NCI-H2196 (cell line): Measurements from ENCODE around the gene DNASE1.
A peak's percentile ranks its signal among the peaks of the same experiment; 100 is the strongest.

Source experiments
- DNase-seq: peaks from one replicate; lab custom pipeline; 2025; ENCODE audit not compliant: unreplicated experiment; lab: John Stamatoyannopoulos, UW

The DNASE1 gene

DNA sequence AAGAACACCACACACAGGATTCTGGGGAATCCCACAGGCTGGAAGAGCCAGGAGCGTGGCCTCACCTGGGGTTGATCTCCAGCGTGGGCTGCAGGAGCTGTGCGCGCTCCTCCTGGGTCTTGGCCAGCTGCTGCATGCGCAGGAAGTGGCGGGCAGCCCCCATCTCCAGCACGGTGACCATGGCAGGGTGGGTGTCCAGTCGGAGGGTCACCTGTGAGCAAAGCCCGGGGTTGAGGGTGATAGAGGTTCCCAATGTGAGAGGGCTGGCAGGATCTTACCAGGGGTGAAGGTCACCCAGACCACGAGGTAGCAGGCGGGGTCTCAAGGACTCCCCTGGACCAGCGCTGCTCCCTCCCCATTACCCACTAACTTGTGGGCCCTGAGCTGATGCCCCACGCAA, 7.4 kb downstream of the DNASE1 start:
- no peak for DNase-seq

DNA sequence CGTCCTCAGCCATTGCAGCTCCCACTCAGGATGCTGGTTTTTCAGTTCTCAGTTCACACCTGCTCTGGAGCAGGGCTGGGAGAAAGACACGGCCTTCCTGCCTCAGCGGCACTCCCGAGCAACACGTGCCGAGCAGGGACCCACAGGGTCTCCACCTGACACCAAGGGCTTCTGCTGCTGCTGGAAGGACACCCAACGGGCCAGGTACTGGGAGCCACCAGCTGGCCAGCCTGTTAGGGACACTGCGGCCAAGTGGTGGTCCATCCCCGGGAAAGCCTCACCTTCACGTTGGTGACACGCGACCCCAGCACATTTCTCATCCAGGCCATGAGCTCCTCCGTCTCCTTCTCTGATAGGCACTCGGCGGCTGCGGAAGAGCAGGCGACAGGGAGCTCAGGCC, 8.1 kb downstream of the DNASE1 start:
- DNase-seq: no peak

DNA sequence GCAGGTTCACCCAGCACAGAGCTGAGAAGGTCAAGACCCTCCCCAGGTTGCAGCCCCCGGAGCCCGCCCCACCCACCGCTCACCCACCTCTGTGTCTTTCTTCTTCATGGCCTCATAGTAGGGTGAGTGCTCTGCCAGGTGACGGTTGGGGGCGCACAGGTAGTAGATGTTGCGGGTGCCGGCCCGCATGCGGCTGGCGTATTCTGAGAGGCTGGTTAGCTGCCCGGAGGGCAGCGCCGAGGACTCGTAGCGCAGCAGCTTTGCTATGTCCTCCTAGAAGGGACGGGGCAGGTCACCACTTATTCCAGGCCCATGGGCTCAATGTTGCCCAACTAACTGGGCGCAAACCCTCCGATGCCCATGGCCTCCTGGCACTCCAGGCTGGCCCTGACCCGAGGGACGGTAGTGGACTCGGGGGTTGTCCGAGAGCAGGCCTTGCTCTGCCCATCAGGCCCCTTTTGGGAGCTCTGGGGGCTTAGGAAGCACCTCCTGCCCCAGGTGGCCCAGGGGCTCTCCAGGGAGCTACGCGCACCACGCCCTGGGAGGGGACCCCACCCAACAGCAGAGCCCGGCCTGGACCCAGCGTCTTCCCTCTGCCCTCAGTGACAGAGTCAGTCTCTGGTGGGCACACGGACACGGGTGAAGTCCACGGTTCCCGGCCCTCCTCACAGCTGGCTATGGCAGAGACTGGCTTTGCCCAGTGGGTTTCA, 9.9 kb downstream of the DNASE1 start:
- no peak for DNase-seq

DNA sequence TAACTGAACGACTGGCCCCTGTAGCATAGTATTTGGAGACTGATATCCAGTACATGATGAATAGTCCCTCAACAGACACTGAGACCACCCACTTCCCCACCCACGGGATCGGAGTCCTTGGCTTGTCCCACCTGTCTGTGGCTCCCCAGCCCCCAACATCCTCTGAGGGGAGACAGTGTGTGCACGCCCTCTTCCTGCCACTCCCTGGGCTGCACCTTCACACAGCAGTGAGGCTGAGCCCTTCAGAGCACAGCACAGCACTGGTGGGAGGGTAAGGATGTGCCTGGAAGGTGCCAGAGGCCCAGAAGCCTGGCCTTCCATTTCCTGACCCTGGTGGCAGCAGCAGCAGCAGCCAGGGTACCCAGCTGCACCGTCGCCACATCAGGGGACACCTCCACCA, 11.0 kb downstream of the DNASE1 start:
- no peak for DNase-seq

DNA sequence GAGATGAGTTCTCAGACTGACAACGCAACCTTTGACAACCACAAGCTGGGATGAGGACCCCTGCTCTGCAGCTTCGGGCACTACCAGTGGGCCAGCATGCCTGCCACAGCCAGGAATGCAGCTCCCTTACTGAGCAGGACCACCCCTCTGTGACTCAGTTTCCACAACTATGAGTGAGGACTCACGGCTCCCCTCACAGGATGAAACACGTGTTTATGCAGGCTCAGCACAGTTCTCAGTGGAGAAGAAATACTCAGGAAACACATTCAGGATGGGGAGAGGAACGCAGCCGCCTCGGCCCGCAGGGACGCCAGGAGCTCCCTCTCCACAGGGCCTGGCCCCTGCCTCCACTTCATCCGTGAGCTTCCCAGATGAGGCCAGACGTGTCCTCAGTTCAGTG, 14.1 kb downstream of the DNASE1 start:
- DNase-seq: no peak

DNA sequence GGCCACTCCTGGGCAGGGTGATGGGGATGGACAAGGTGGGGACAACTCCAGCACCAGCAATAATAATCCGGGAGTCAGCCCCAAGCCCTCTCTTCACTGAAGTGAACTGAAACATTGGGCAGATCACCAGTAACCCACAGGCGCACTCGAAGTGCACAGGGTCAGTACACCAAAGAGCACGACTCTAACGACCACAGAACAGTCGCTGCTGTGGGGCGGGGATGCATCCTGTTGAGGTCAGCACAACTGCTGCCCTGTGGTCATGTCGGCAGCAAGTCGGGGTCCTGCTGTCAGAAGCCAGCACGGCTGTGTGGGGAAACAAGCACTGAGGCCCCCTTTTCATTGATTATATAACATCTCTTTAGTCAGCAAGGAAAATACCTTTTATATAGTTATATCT, 14.6 kb downstream of the DNASE1 start:
- no peak for DNase-seq

DNA sequence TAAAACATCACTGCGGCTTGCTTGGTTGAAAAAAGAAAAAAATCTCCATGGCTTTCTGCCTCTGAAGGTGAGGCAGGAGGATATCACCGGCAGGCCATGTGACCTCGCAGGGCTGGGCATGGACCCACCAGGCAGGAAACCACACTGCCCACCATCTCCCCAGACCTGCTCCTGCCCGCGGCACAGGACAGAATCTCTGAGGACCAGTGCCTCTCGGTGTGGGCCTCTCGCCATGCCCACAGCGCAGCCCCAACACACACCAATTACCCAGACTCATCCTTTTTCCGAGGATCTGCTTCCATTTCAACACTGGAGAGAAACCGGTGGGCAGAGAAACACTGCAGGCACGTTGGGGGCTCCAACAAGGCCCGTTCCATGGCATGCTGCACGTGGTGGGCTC, 16.2 kb downstream of the DNASE1 start:
- no peak for DNase-seq

DNA sequence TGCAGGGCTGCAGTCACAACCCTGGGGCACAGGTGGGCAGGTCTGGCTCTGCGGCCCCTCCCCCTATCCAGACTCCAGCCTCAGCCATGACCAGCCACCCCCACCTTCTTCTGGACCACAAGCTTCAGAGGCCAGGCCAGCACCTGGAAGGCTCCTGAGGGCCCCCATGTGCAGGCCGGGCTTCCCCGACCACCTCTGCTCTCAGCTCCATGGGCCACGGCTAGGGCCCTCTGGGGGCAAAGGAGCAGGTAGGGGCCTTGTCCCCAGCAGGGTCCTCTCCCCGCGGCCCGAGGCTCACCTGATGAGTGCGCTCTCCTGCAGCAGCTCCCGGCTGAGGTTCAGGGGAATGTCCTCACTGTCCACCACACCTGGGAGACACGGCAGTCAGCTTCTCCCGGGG, 16.9 kb downstream of the DNASE1 start:
- no peak for DNase-seq

DNA sequence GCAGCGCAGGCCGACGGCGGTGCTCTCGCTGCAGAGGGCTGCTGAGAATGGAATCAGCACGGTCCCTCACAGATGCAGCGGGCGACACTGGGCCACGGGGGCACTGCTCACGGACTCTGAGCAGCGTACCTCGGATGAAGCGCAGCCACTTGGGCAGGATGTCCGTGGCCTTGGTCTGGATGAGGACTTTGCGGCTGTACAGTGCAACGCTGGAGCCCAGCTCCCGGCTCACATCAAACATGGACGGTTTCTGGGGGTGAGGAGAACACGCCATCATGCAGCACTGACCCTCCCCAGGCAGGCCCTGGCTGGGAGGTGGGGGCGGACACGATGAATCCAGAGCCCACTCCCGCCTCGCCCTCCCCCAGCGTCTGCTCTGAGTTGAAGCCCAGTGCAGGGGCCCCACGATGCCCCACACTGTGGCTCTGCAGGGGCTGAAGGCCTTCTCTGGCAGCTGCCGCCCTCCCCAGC, 18.1 kb downstream of the DNASE1 start:
- no peak for DNase-seq

DNA sequence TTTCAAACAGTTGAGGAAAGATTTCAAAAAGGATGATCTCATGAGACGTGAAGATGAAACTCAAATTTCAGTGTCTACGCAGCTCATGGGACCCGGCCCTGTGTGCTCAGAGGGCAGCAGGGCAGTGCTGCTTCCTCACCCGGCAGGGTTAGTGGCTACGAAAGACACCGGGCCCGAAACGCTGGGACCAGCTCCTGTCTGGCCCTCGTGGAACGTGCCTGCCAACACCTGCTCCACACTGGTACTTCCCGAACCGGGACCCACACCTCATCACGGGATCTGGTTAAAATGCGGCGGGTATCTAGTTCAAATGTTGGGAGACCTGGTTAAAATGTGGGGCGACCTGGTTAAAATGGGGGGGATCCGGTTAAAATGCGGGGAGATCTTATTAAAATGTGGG, 18.7 kb downstream of the DNASE1 start:
- DNase-seq: no peak

DNA sequence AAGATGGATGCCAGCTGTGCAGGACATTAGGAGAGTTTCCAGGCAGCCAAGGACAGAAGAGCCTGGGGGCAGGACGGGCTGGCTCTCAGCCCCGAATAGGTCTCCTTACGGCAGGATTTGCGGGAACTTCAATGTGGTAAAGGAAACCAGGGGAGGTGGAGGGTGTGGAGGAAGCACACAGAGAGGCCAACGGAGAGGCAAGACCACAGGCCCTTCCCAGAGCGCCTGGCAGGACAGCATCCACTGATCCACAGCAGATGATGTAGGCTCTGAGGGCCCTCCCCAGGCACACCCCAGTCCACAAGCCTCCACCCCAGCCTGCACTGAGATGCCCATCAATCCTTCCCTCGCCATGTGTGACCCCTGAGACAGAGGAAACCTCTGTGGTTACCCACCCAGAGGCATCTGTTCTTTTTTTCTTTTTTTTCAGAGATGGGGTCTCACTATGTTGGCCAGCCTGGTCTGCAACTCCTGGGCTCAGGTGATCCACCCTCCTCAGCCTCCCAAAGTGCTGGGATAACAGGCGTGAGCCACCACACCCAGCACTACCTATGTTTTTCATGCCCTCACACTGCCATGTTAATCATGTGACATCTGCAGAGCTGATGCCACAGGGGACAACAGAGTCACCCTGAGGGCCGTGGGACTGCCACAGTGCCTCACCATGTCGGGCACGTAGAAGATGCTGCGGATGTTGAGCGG, 19.3 kb downstream of the DNASE1 start:
- DNase-seq: no peak

DNA sequence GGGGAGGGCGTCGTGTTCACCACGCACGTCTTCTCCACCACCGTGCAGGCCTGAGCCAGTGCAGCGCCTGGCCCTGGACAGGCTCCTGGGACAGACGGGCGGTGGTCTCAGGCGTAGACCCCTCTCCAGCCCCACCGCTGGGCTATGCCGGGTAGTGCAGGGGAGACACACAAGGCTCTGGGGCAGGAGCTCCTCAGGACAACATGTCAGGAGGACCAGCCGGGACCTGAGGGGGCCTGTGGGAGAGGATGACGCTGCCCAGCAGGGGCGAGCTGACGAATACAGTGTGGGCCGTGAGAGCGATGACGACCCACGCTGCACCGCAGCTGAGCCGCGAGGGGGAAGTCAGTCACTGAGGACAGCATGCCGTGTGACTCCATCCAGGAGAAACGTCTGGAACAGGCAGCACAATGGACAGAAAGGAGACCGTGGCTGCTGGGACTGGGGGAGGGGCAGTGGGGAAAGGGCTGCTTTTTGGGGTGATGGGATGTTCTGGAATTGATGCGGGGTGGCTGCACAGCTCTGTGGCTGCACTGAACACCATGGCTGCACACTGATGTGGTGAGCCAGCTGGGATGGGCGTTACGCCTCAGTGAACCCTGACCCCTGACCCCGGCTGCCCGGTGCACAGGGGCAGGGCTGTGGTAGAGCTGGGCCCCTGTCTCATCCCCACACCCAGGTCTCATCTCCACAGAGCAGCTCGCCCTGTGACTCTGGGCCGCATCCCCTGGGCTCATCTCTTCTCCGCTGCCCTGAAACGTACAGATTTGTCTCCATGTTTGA, 20.2 kb downstream of the DNASE1 start:
- no peak for DNase-seq

DNA sequence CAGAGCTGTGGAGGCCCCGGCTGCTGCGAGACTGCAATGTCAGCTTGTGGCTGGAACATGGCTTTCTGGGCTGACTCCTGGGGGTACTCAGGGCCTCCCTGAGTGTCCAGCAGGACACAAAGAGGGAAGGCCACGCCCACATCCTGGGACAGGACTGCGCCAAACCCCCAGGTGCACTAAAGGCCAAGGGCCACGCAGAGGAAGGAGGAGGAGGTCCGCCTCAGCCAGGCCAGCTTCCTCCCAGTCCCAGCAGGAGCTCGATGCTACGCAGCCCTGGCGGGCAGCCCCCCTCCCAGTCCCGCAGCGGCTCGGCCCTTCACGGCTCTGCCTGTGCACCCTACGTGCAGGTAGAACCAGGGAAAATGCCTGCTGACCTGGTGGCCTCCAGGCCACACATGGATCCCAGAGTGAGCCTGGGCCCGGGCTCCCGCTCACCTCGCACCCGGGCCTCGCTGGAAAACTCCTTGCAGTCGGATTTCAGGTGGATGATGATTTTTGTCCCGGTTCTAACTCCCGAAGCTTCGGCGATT, 21.2 kb downstream of the DNASE1 start:
- no peak for DNase-seq

DNA sequence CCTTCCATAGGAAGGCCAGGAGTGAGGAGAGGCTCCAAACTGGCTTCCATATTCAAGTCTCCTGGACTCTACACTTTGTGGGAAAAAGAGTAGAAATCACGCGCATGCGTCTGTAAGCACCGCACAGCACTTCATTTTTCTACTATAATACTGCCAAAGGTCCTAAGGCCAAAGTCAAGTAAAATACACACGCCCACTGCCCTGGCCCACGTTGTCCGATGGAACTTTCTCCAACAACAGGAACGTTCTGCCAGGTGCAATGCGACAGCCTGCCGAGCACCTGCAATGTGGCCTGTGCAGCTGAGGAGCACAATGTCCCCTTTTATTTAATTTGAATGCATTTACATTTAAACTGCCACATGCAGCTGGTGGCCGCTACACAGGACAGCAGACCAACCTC, 23.5 kb downstream of the DNASE1 start:
- no peak for DNase-seq

DNA sequence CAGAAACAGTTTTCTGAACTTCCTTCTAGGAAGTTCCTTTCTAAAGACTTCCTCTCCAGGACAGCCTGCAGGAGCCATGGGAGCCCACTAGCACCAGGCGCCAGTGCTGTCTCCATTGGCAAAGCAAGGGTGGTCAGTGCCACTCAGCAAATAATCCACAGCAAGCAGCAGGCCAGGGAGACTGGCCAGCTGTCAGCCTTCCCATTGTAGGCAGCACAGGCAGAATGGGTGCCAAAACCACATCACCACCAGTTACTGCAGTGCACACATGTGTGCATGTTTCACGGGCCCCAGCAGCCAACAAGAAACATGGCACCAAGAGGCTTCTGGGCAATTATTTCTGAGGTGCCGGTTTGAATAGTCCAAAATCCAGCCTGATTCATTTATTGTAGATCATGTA, 26.7 kb downstream of the DNASE1 start:
- no peak for DNase-seq

DNA sequence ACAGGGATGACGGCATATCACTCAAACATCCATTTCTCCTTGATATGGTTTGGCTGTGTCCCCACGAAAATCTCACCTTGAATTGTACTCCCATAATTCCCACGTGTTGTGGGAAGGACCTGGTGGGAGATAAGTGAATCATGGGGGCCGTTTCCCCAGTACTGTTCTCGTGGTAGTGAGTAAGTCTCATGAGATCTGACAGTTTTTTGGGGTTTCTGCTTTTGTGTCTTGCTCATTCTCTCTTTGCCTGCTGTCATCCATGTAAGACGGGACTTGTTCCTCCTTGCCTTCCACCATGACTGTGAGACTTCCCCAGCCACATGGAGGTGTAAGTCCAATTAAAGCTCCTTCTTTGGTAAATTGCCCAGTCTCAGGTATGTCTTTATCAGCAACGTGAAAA, 32.5 kb downstream of the DNASE1 start:
- no peak for DNase-seq

DNA sequence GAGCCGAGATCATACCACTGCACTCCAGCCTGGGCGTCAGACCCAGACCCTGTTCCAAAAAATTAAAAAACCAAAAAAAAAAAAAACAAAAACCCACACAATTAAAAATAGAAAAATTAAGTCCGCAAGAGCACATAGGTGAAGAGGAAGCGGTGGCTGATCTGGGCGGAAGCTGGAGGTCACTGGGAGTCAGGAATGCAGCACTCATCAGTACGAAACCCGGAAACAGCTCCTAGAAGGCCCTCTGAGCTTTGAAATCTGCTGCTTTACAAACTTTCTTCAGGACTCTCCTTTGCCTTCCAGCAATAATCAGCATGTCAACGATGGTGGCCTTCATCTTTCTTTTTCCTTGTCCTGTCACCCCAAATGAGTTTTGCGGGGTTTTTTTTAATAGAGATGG, 33.3 kb downstream of the DNASE1 start:
- no peak for DNase-seq

DNA sequence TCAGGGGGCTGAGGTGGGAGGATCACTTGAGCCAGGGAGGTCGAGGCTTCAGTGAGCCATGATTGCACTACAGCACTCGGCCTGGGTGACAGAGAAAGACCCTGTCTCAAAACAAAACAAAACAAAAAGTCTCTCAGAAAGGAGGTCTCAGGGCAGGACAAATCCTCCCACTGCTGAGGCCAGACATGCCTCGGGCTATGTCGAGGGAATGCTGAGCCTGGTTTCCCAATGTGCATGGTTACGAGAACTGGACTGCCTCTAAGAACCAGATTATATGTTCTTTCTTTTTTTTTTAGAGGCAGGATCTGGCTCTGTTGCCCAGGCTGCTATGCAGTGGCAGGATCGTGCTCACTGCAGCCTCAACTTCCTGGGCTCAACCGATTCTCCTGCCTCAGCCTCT, 35.2 kb downstream of the DNASE1 start:
- DNase-seq: no peak

DNA sequence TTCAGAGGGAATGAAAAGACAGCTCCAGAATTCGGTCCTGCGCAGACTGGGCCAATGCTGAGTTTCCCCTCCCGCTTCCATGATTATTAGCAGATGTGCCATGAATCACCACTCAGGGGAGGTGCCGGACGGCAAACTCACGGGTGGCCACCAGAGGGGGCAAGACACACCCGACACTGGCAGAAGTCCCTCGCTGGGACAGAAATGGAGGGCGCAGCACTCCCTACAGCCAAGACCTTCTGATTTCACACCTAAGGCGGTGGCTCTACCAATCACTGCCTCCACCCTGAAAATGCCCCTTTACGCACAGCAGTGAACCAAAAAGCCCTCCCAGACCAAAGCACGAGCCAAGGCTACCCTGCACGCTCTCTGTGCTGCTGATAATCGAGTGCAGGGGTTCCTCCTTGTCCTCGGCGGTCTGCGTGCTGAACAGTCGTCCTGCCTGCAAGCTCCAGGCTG, 36.0 kb downstream of the DNASE1 start:
- DNase-seq: peak; percentile 81

DNA sequence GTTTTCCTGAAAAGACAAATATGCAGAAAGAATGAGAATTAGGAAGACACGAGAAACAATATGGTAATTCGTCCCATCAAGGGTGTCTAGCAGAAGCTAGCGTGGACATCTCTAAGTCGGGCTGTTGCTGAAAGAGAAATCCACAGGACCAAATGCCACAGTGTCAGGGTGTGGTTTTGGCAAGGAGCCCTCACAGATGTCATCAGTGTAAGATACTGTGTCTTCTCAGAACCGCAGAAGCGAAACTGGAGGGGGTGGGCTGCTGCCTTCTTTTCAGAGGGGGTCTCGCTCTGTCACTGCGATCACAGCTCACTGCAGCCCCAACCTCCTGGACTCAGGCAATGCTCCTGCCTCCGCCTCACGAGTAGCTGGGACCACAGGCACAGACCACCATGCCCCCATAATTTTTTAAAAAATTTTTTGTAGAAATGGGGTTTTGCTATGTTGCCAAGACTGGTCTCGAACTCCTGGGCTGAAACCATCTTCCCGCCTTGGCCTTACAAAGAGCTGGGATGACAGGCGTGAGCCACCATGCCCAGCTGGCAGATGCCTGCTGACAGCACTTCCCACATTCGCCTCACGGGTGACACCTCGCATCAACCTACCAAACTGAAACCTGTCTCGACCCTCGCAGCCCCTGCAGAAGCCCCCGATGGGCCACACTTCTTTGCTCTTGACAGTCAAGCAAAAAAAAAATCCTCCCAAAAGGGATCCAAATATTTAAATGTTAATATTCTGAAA, 36.7 kb downstream of the DNASE1 start:
- DNase-seq: no peak

DNA sequence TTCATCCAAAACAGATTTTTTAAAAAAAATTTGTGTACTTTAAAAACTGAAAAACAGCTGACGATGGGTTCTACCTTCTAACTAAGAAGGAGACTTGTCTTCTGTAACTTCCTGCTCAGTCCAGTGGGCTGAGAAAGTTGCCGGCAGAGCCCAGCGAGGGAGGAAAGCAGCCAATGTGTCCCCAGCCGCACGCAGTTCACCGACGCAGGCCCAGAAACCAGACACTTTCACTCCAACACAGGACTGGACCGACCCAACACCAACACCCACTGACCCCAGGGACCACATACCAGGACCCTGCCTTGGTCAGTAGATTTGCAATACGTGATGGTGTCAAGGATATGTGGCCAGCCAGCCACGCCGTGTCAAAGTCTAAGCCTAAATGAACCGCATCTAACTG, 37.3 kb downstream of the DNASE1 start:
- DNase-seq: no peak
